H9 (cell line): ENCODE data around the gene TRPC3. TPM values are rescaled to one million over a fixed set of nuclear protein-coding genes. Genes with fewer than 3 reads are reported as not detected.

Experiments used
- DNase-seq: peaks from one replicate; pipeline ENCODE4 v3.0.0-alpha.2; 2017
- H2AFZ ChIP-seq: one replicate; pipeline ENCODE4 v1.6.1; 2013; ENCODE audit warnings: mild to moderate bottlenecking, low read length, control low read depth, moderate library complexity
- H2AK5ac ChIP-seq: 2 replicates; pipeline ENCODE4 v1.6.1; 2013; ENCODE audit warnings: low read length, control low read depth, mixed read lengths; ENCODE audit not compliant: insufficient read length
- H2BK120ac ChIP-seq: one replicate; pipeline ENCODE4 v1.6.1; 2013; ENCODE audit warnings: low read depth, mild to moderate bottlenecking, low read length, control low read depth, inconsistent platforms; ENCODE audit not compliant: poor library complexity, severe bottlenecking
- H2BK12ac ChIP-seq: 2 replicates; pipeline ENCODE4 v1.6.1; 2013; ENCODE audit warnings: low read length, control low read depth, mixed read lengths, low read depth; ENCODE audit not compliant: insufficient read length
- H2BK15ac ChIP-seq: 2 replicates; pipeline ENCODE4 v1.6.1; 2013; ENCODE audit warnings: low read depth, low read length, control low read depth
- H2BK20ac ChIP-seq: one replicate; pipeline ENCODE4 v1.6.1; 2013; ENCODE audit warnings: low read depth, mild to moderate bottlenecking, low read length, control low read depth, inconsistent platforms; ENCODE audit not compliant: poor library complexity, severe bottlenecking
- H2BK5ac ChIP-seq: 2 replicates; pipeline ENCODE4 v1.6.1; 2013; ENCODE audit warnings: low read length, control low read depth, mixed read lengths; ENCODE audit not compliant: insufficient read length
- H3K14ac ChIP-seq: 2 replicates; pipeline ENCODE4 v1.6.1; 2013; ENCODE audit warnings: low read length, control low read depth; ENCODE audit not compliant: insufficient read depth
- H3K18ac ChIP-seq: 2 replicates; pipeline ENCODE4 v1.6.1; 2013; ENCODE audit warnings: low read depth, mild to moderate bottlenecking, mixed read lengths, low read length, control low read depth; ENCODE audit not compliant: insufficient read length
- H3K23ac ChIP-seq: 2 replicates; pipeline ENCODE4 v1.6.1; 2013; ENCODE audit warnings: low read length, control low read depth, mixed read lengths, low read depth; ENCODE audit not compliant: insufficient read length
- H3K23me2 ChIP-seq: 2 replicates; pipeline ENCODE4 v1.6.1; 2013; ENCODE audit warnings: low read depth, mild to moderate bottlenecking, mixed read lengths, low read length, control low read depth; ENCODE audit not compliant: insufficient read length, poor library complexity, severe bottlenecking
- H3K27ac ChIP-seq: 2 replicates; pipeline ENCODE4 v1.5.1; 2013; ENCODE audit warnings: low read length, control low read depth, mixed read lengths, low read depth; ENCODE audit not compliant: insufficient read length
- H3K27me3 ChIP-seq: 2 replicates; pipeline ENCODE4 v1.6.1; 2013; ENCODE audit warnings: low read length, control low read depth, inconsistent platforms; ENCODE audit not compliant: insufficient read depth
- H3K4ac ChIP-seq: 2 replicates; pipeline ENCODE4 v1.6.1; 2013; ENCODE audit warnings: low read depth, mild to moderate bottlenecking, control low read depth, inconsistent platforms, low read length, moderate library complexity
- H3K4me1 ChIP-seq: 2 replicates; pipeline ENCODE4 v1.6.1; 2013; ENCODE audit warnings: low read length, control low read depth, inconsistent platforms; ENCODE audit not compliant: insufficient read depth
- H3K4me2 ChIP-seq: 2 replicates; pipeline ENCODE4 v1.6.1; 2013; ENCODE audit warnings: low read length, control low read depth, mixed read lengths; ENCODE audit not compliant: insufficient read length, insufficient read depth
- H3K56ac ChIP-seq: 2 replicates; pipeline ENCODE4 v1.6.1; 2013; ENCODE audit warnings: low read depth, mild to moderate bottlenecking, mixed read lengths, low read length, control low read depth; ENCODE audit not compliant: insufficient read length
- H3K79me1 ChIP-seq: 2 replicates; pipeline ENCODE4 v1.6.1; 2013; ENCODE audit warnings: low read depth, mild to moderate bottlenecking, moderate library complexity, low read length, control low read depth, inconsistent platforms; ENCODE audit not compliant: insufficient read depth, poor library complexity, severe bottlenecking
- H3K79me2 ChIP-seq: 2 replicates; pipeline ENCODE4 v1.6.1; 2013; ENCODE audit warnings: low read length, control low read depth, inconsistent platforms; ENCODE audit not compliant: insufficient read depth
- H3K9ac ChIP-seq: 2 replicates; pipeline ENCODE4 v1.6.1; 2013; ENCODE audit warnings: low read length, control low read depth, mixed read lengths; ENCODE audit not compliant: insufficient read length; ENCODE audit errors: extremely low read depth
- H3K9me3 ChIP-seq: one replicate; pipeline ENCODE4 v1.6.1; 2013; ENCODE audit warnings: low read depth, low read length, inconsistent platforms; ENCODE audit not compliant: control insufficient read depth
- H3T11ph ChIP-seq: one replicate; pipeline ENCODE4 v1.6.1; 2013; ENCODE audit warnings: mild to moderate bottlenecking, low read length, control low read depth, inconsistent platforms
- H4K20me1 ChIP-seq: one replicate; pipeline ENCODE4 v1.6.1; 2013; ENCODE audit not compliant: control insufficient read depth, insufficient read length, insufficient read depth
- H4K5ac ChIP-seq: 2 replicates; pipeline ENCODE4 v1.6.1; 2013; ENCODE audit warnings: low read depth, mild to moderate bottlenecking, mixed read lengths, low read length, control low read depth; ENCODE audit not compliant: insufficient read length
- H4K8ac ChIP-seq: replicated peaks from 2 replicates; pipeline ENCODE4 v1.6.1; 2013; ENCODE audit warnings: low read length, control low read depth, mixed read lengths, low read depth; ENCODE audit not compliant: insufficient read length
- H4K91ac ChIP-seq: 2 replicates; pipeline ENCODE4 v1.6.1; 2013; ENCODE audit warnings: low read depth, mild to moderate bottlenecking, moderate library complexity, mixed read lengths, low read length, control low read depth; ENCODE audit not compliant: insufficient read length
- H3K27ac Mint-ChIP-seq, 3 experiments: 2 replicates in 2 of 3; 3 replicates in 1 of 3; pipeline ENCODE4 v1.8.0; 2020 to 2021; ENCODE audit warnings: mixed read lengths in 3 of 3, mild to moderate bottlenecking in 1 of 3, moderate library complexity in 1 of 3
- H3K27me3 Mint-ChIP-seq: 2 replicates; pipeline ENCODE4 v1.8.0; 2021; ENCODE audit warnings: low read depth, mild to moderate bottlenecking, moderate library complexity, mixed read lengths
- H3K36me3 Mint-ChIP-seq, 3 experiments: 2 replicates in 2 of 3; 3 replicates in 1 of 3; pipeline ENCODE4 v1.8.0; 2020 to 2021; ENCODE audit warnings: low read depth in 3 of 3, mixed read lengths in 3 of 3; ENCODE audit not compliant: insufficient read depth in 1 of 3
- H3K4me1 Mint-ChIP-seq, 2 experiments: 2 replicates each; pipeline ENCODE4 v1.8.0; 2020; ENCODE audit warnings: mixed read lengths in 2 of 2
- H3K4me3 Mint-ChIP-seq, 2 experiments: 2 replicates in 1 of 2; 3 replicates in 1 of 2; pipeline ENCODE4 v1.8.0; 2020 to 2021; ENCODE audit warnings: mild to moderate bottlenecking in 2 of 2, mixed read lengths in 2 of 2, moderate library complexity in 1 of 2
- H3K9me3 Mint-ChIP-seq, 2 experiments: 2 replicates in 1 of 2; 3 replicates in 1 of 2; pipeline ENCODE4 v1.8.0; 2020; ENCODE audit warnings: mild to moderate bottlenecking in 2 of 2, mixed read lengths in 2 of 2, moderate library complexity in 1 of 2
- CTCF ChIP-seq: fragments of 200-600 bp; sonication (generic); conservative IDR thresholded peaks from 3 replicates; pipeline ENCODE4 v1.8.0; 2021; ENCODE audit warnings: antibody characterized with exemption, mild to moderate bottlenecking
- WGBS: extraction: QIAGEN DNeasy Blood & Tissue Kit; methylation state at CpG from one replicate; pipeline ENCODE4 v1.1.7; 2013; ENCODE audit warnings: missing lambda C conversion rate, low lambda C conversion rate, mixed read lengths; ENCODE audit not compliant: insufficient read length; ENCODE audit errors: extremely low coverage; 5-methylcytosine and 5-hydroxymethylcytosine counted together
- total RNA-seq: library from RNA; stranded (reverse); gene quantifications from 2 replicates; pipeline ENCODE4 v1.2.1, GENCODE V29; 2021

Gene TRPC3
- total RNA-seq, 1 experiment from 2014 or later, result 0.13 TPM

DNA sequence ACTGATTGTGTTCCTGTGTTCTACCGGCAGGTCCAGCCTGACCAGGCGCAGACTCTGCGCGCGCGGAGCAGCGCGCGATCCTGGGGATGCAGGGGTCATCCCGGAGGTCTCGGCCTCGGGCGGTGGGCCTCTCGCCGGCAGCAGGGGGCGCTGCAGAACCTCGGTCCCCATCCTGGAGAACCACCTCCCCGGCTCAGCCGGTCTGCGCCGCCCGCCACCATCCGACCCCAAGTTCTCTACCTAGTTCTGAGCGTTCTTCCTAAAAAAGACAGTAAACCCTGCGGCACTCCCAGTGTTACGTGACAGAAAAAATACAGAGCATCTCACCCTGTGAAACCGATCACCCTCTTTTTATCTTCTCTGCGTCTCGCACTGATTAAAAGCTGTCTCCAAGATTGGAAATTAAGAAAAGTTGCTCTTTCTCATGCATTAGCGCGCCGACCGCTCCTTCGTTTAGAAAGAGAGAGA, 1.6 kb downstream of the TRPC3 start:
- Mint-ChIP-seq H3K27ac (no peak overlapping the region), H3K4me1 (peaks cover 8% of the 10 kb centered on the region in 2 experiments), H3K27me3 (peaks cover 96% of the 10 kb centered on the region), H3K36me3 (no peaks in the 10 kb centered on the region; a peak in 1 of 7 replicates), H3K9me3 (no peaks in the 10 kb centered on the region; a peak in 1 of 5 replicates), H3K4me3 (peak overlapping the region; percentile 62 to 92)
- Histone ChIP-seq H2BK12ac (no peak overlapping the region), H4K91ac (no peak overlapping the region), H3K4ac (no peak overlapping the region), H3K4me2 (peak overlapping the region; percentile 73), H3K79me2 (no peaks in the 10 kb centered on the region), H3K9me3 (no peaks in the 10 kb centered on the region), H4K5ac (no peak overlapping the region), H3K4me1 (no peaks in the 10 kb centered on the region), H2AK5ac (no peak overlapping the region), H3K79me1 (no peaks in the 10 kb centered on the region), H4K8ac (no peak overlapping the region), H2BK5ac (no peak overlapping the region), H3K9ac (peak overlapping the region; percentile 59), H2BK20ac (no peak overlapping the region), H2BK15ac (no peak overlapping the region), H3K14ac (no peak overlapping the region), H3K23me2 (peaks cover 14% of the 10 kb centered on the region), H3T11ph (no peak overlapping the region), H3K23ac (no peak overlapping the region), H2AFZ (no peak overlapping the region), H2BK120ac (no peak overlapping the region), H3K56ac (no peak overlapping the region), H3K27me3 (peaks cover 32% of the 10 kb centered on the region), H4K20me1 (no peaks in the 10 kb centered on the region), H3K18ac (no peak overlapping the region), H3K27ac (no peak overlapping the region)
- DNase-seq, result peak; percentile 92
- TF ChIP-seq CTCF, result peak; percentile 97
- WGBS, result no CpG with 5 or more reads among the region's 34 CpGs
